HG03066 (cell line): ENCODE results near the gene ST6GAL1.

Experiments used
- ATAC-seq: cut with Tn5 transposase; IDR thresholded peaks from one replicate; pipeline ENCODE4 v1.9.1; 2021; ENCODE audit warnings: low read depth; ENCODE audit not compliant: unreplicated experiment

The ST6GAL1 gene

GRCh38 chr3:187102073-187102634, 171.8 kb downstream of the ST6GAL1 start:
- ATAC-seq, result no peak

DNA sequence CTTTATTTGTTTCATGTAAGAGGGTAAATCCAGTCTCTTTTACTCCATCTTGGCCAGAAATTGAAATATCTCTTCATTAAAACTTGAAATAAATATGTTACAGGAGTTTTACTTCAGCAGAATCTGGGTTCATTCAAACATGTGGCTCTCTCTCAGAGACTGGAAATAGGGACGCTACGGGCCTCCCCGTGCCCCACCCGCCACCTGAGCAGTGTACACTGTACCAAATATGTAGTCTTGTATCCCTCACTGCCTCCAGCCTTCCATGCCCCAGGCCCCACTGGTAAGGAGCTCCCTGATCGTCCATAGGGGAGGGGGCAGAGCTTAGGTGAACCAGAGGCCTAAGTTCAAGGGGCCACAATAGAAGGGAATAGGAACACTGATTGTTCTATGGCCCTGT, 172.9 kb downstream of the ST6GAL1 start:
- no peak for ATAC-seq

DNA sequence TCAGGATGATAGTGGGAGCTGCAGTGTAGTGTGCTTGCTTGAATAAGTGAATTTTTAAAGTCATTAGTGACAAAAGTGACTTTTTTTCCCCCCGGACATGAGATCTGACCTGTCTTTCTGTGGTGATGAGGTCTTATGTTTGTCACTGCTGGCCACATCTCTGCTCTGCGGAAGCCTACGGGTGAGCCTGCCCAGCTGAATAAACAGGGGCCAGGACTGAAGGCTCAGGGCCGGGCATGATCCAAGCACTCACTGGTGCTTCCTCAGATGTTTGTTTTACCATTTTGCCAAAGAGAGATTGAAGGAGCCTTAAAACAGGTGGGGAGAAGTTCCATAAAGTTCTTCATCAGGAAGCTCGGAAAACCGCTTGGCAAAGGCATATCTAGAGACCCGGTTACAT, 174.0 kb downstream of the ST6GAL1 start:
- no peak for ATAC-seq

- no peak for ATAC-seq
These were observed 174.6 kb downstream of the ST6GAL1 start for GRCh38 chr3:187104933-187105332.

GRCh38 chr3:187105700-187106099, 175.4 kb downstream of the ST6GAL1 start:
- no peak for ATAC-seq

DNA sequence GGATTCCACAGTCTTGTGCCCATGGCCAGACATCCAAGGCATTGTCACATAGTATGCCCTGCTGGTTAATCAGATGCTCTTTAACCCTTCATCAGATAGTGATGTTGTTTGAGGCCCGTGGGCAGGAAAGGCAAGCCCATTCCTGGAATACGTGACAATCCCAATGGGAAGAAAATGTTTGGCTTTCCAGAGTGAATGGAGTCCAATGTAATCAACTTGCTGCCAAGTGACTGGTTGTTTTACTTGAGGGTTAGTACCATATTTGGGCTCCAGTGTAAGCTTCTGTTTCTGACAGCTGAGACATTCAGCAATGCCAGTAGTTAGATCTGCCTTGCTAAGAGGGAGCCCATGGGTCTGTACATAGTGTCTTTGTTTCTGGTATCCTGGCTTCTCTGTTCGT, 177.7 kb downstream of the ST6GAL1 start:
- no peak for ATAC-seq

DNA sequence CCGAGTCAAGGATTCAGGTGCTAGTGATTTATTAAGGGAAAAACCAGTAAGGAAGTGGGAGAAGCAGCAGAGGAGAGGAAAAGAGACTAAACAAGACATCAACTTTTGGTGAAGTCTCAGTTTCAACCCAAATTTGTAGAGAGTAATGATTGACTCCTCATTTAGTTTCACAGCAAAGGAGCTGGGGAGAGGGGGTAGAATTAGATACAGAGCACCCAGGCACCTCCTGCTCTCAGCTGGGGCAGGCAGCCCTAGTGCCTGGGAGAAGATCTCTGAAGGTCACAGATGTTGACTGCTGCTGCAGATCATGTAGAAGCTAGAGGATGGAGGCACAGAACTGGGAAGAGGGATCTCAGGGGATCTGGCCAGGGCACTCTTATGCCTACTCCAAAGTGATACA, 179.8 kb downstream of the ST6GAL1 start:
- ATAC-seq, result no peak

GRCh38 chr3:187112934-187113793, 182.8 kb downstream of the ST6GAL1 start:
- no peak for ATAC-seq

DNA sequence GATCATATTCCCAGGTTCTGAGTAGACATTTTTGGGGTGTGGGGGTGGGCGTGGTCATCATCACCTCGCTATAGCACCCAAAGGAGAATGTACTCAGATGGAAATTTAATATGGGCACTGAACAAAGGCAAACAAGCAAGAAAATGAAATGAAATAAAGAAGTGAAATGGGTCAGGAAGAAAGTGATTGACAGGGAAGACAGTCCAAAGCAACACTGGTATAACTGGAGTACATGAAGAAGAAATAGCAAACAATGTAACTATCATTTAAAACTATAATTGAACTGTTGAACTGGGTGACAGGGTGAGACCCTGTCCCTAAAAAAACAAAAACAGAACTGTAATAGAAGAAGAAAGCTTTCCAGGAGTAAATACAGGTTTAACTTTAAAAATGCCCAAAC, 184.2 kb downstream of the ST6GAL1 start:
- ATAC-seq, result no peak

GRCh38 chr3:187120326-187120725, 190.0 kb downstream of the ST6GAL1 start:
- ATAC-seq, result no peak

DNA sequence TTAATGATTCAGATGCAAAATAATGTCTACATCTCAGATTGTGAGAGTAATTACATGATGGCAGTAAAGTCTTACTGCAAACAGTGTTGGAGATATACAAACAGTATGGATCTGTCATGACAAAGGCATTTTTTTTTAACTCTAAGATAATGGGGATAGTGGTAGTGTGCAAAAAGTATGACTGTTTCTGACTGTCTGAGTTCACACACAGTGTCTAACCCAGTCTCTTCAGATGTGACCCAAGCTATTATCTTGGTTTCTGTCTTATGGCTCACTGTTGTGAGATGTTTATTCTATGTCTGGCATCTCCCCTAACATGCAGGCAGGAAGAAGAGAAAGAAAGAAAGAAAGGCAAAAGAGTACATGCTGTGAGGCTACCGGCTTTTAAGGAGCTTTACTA, 191.9 kb downstream of the ST6GAL1 start:
- ATAC-seq, result no peak

GRCh38 chr3:187125319-187126031, 195.1 kb downstream of the ST6GAL1 start:
- ATAC-seq, result peak; percentile 86
